Omental fat pad (tissue), 4 donors: ENCODE measurements around the gene TMEM178B. TPM values are rescaled to one million over a fixed set of nuclear protein-coding genes. Genes with fewer than 3 reads are reported as not detected.

Experiments
- ATAC-seq: fragments of 150-250 bp; one replicate; pipeline ENCODE4 v1.9.1; 2016; ENCODE audit warnings: mild to moderate bottlenecking, moderate library complexity; ENCODE audit not compliant: low FRiP score
- DNase-seq: peaks from one replicate; pipeline ENCODE4 v3.0.0-alpha.2; 2019; ENCODE audit warnings: low spot score
- total RNA-seq, 4 donors: library from RNA; depleted of rRNA; stranded (reverse); fragments of >200 nt; gene quantifications; one replicate each; pipeline ENCODE4 v1.1.0, GENCODE V29; 2016
- TF ChIP-seq, protein P1 (sequence below), 3 donors: fragments of 450-650 bp; IDR thresholded peaks; one replicate each; pipeline ENCODE4 v1.5.1; 2016 to 2017; ENCODE audit warnings: antibody characterized with exemption in 3 of 3, mild to moderate bottlenecking in 3 of 3, moderate library complexity in 2 of 3

Gene TMEM178B
- total RNA-seq, 4 donors from 2014 or later, result 0.50 to 1.3 (median 0.81) TPM

DNA sequence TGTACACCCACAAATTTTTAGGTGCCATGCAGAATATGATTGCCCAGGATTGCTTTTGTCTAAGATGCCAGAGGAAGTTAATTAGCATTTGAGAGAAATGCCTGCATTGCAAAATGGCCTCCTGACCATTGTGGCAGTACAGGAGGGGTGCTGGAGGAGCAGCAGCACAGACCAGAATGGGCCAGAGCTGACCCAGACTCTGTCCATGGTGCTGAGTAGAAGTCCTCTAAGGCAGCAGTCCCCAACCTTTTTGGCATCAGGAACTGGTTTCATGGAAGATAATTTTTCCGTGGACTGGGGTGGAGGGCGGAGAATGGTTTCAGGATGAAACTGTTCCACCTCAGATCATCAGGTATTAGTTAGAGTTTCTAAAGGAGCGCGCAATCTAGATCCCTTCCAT, 259.6 kb downstream of the TMEM178B start:
- ATAC-seq (no peak), DNase-seq (no peak)
- TF ChIP-seq, protein P1, sequence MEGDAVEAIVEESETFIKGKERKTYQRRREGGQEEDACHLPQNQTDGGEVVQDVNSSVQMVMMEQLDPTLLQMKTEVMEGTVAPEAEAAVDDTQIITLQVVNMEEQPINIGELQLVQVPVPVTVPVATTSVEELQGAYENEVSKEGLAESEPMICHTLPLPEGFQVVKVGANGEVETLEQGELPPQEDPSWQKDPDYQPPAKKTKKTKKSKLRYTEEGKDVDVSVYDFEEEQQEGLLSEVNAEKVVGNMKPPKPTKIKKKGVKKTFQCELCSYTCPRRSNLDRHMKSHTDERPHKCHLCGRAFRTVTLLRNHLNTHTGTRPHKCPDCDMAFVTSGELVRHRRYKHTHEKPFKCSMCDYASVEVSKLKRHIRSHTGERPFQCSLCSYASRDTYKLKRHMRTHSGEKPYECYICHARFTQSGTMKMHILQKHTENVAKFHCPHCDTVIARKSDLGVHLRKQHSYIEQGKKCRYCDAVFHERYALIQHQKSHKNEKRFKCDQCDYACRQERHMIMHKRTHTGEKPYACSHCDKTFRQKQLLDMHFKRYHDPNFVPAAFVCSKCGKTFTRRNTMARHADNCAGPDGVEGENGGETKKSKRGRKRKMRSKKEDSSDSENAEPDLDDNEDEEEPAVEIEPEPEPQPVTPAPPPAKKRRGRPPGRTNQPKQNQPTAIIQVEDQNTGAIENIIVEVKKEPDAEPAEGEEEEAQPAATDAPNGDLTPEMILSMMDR (IDR thresholded peaks at IDR 0.05), result no peak

DNA sequence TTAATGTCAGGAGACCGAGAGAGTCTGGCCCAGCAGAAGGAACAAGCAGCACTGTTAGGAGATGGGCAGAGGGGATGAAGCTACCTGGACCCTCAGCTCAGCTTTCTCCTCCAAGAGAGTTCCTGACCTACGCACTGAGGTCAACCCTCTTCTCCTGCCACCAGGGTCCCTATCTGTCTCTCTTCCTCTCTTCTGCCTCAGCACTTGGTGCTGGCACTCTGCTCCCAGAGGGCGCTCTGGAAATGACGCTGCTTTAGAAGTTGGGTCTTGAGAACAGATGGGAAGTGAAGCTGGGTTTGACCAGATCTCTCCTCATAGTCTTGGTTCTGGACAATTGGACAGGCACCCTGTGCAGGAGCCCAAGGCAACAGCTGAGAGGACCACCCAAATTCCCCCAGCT, 261.3 kb downstream of the TMEM178B start:
- TF ChIP-seq, protein P1 (IDR thresholded peaks at IDR 0.05), result no peak
- no peak for ATAC-seq
- no peak for DNase-seq

DNA sequence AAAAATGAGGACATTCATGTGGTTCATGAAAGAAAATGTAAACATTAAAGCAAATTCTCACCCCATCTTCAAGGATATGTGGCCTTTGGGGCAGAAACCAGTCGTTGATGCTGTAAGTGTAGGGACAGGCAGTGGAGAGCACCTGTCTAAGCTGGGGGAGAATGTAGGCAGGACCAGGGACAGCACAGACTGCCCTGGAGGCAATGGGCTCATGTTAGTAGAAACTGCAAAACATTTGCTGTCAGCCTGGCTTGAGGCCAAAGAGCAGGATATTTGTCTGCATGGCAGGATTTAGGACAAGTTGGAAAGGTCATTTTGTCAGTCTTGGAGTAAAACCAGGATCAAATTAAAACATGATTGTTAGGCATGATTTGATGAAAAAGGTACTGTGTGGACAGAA, 265.7 kb downstream of the TMEM178B start:
- no peak for DNase-seq
- TF ChIP-seq, protein P1 (IDR thresholded peaks at IDR 0.05), result no peak

DNA sequence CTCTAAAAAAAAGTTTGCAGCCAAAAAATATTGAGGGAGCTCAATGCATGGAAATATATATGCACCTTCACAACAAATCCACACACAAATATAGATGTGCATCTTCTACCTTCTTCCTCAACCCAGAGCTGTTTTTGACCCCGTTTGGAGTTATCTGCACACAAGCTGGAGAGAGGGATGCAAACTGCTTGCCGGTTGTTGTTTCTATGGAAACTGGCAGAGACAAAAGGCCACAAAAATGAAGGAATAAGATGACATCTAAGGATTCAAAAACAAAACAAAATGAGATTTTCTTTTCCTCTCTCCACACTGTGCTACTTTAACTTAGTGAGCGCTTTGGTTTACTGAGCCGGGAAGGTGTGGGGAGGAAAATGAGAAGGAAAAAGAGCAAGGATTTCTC, 267.1 kb downstream of the TMEM178B start:
- TF ChIP-seq, protein P1 (IDR thresholded peaks at IDR 0.05), result no peak
- DNase-seq (no peak), ATAC-seq (no peak)

More for the DNA sequence above, 265.7 kb downstream of the TMEM178B start:
- ATAC-seq, result no peak

DNA sequence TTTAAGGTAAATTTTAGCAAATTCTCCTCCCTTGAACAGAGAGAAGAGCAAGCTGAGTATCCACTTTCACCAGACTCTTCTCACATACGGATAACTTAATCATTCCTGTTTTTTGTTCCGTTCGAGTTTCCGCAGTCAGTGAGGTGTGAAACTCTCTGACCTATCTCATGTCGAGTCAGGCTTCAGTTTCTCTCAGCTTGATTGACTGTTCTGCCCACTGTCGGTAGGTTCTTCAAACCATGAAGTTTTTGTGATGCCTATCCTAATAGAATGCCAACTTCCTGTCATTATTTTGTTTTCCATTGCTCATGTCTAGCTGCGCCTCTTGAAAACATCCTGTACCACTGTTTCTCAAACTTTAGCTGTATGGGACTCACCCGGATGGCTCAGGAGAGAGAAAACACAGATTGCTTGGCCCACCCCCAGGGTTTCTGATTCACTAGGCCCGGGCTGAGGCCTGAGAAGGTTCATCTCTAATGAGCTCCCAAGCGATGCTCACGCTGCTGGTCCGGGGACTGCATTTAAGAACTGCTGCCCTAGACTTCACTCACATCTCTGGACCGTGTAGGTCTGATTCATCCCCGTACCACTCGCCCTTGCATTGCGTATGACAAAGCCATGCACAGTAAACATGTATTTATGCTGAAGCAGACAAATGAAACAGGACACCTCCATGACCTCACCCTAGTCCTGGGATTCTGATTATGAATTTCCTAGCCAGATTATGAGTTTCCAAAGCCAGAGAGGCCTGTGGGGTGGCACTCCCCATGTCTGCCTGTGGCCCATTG, 269.0 kb downstream of the TMEM178B start:
- DNase-seq, result no peak
- no peak for ATAC-seq
- TF ChIP-seq, protein P1 (IDR thresholded peaks at IDR 0.05), result no peak

DNA sequence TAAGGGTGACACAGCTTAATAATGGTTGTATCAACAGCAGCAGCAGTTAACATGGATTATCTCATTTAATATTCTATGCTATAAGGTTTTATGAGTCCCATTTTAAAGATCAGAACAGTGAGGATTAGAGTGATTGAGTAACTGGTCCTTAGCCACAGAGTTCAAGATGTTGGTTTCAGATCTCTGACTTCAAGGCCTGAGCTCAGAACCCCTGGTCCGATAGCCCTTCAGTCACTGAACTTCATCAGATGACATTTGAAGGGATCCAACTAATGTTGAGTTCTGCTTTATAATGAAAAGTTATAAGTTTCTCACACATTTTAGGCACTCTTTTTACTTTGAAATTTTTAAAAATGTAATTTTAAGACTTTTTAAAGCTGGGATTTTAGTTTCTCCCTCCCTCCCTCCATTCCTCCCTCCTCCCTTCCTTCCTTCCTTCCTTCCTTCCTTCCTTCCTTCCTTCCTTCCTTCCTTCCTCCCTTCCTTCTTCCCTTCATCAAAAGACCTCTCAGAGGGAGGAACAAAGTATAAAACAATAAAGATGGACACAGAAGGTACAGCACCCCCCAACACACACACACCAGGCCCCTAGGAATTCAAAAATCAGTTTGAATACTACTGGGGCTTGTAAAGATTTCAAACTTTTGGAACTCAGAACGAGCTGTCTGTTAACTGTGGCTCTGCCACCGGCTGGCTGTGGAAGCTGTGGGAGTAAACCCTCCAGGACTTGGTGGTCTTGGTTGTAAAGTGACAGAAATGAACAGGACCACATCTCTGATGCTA, 270.5 kb downstream of the TMEM178B start:
- ATAC-seq (no peak), DNase-seq (no peak)
- TF ChIP-seq, protein P1 (IDR thresholded peaks at IDR 0.05), result no peak
